ENCODE measurements around the gene GPR176.
A peak's percentile ranks its signal among the peaks of the same experiment; 100 is the strongest.

DNA sequence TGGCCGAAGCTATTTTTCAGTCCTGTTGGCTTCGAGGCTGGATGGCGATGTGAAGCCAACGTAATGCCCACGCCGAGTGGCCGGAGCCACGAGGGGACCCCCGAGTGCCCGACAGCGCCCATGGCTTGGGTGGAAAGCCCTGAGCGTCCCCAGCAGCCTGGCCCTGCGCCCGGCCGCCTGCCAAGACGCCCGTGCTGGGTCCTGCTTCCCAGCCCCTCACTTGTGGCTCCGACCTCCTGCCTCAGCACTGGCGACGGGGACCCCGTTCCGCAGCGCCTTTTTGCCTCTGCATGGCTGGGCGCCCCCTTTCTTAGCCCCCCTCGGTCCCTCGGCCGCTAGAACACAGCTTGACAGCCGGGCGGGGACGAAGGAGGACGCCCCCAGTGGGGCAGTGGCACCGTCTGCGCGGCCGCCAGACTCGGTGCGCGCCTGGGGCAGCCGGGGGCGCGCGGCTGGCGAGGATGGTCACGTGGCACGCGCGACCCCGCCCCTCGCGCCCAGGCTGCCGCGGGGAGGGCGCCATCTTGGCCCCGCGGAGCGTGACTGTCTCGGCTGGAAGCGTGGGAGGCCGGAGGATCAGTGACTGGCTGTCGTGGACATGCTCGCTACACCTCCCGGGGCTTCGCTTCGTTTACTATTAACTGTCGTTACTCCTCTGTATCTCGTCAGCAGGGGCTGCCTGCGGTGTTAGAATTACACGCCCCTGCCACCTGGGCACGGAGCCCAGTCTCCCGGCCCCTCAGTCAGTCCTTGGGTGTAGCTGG is 626 bp upstream of the GPR176 start:
- TF ChIP-seq, protein P1, sequence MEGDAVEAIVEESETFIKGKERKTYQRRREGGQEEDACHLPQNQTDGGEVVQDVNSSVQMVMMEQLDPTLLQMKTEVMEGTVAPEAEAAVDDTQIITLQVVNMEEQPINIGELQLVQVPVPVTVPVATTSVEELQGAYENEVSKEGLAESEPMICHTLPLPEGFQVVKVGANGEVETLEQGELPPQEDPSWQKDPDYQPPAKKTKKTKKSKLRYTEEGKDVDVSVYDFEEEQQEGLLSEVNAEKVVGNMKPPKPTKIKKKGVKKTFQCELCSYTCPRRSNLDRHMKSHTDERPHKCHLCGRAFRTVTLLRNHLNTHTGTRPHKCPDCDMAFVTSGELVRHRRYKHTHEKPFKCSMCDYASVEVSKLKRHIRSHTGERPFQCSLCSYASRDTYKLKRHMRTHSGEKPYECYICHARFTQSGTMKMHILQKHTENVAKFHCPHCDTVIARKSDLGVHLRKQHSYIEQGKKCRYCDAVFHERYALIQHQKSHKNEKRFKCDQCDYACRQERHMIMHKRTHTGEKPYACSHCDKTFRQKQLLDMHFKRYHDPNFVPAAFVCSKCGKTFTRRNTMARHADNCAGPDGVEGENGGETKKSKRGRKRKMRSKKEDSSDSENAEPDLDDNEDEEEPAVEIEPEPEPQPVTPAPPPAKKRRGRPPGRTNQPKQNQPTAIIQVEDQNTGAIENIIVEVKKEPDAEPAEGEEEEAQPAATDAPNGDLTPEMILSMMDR (IDR thresholded peaks at IDR 0.05), result peak in 1 of 6 experiments; percentile 9
- peak in 1 of 2 donors; percentile 68 for TF ChIP-seq POLR2A (IDR thresholded peaks at IDR 0.05)

Measured in thyroid gland (tissue), 4 donors.